Measurements from ENCODE around the gene TMEM140. TPM values are rescaled to one million over a fixed set of nuclear protein-coding genes. Genes with fewer than 3 reads are reported as not detected.

TMEM140 gene
- total RNA-seq, 1 donor from 2014 or later = not detected

- no peak overlapping the region for H3K4me3 Mint-ChIP-seq (ENCODE audit: unreplicated experiment)
- DNase-seq (ENCODE audit: extremely low spot score, unreplicated experiment) = no peak
- no peak for TF ChIP-seq CTCF (IDR thresholded peaks at IDR 0.05)
- H3K27me3 Mint-ChIP-seq (ENCODE audit: unreplicated experiment) = peaks cover 11% of the 10 kb centered on the region
- H3K36me3 Mint-ChIP-seq (ENCODE audit: unreplicated experiment) = peaks cover 1% of the 10 kb centered on the region
- H3K9me3 Mint-ChIP-seq (ENCODE audit: unreplicated experiment) = peaks cover 32% of the 10 kb centered on the region
- no peak overlapping the region for H3K27ac Mint-ChIP-seq (ENCODE audit: unreplicated experiment)
- peaks cover 5% of the 10 kb centered on the region for H3K4me1 Mint-ChIP-seq (ENCODE audit: unreplicated experiment)
Measured at GRCh38 chr7:135151132-135151531, 3.3 kb downstream of the TMEM140 start.

DNA sequence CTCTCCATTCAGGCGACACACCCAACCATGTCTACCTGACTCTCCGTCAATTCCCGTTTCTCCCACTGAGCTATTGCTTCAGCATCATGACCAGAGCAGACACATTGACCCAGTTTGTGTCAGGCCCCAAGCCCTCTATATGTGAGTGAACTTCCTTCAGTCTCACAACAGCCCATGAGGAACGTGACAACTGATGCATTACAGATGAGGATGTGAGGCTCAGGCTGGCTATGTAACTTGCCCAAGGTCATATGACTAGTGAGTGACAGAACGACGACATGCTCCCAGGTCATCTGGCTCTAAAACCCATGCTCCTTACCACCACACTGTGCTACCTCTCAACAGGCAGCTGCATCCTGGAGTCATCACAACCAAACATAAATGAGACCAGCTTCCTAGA is 3.7 kb downstream of the TMEM140 start:
- TF ChIP-seq CTCF (IDR thresholded peaks at IDR 0.05) = no peak
- Mint-ChIP-seq H3K36me3 (ENCODE audit: unreplicated experiment) (peaks cover 5% of the 10 kb centered on the region), H3K4me1 (ENCODE audit: unreplicated experiment) (peaks cover 5% of the 10 kb centered on the region), H3K27ac (ENCODE audit: unreplicated experiment) (no peak overlapping the region), H3K9me3 (ENCODE audit: unreplicated experiment) (peaks cover 36% of the 10 kb centered on the region), H3K4me3 (ENCODE audit: unreplicated experiment) (no peak overlapping the region), H3K27me3 (ENCODE audit: unreplicated experiment) (peaks cover 11% of the 10 kb centered on the region)
- DNase-seq (ENCODE audit: extremely low spot score, unreplicated experiment) = no peak

DNA sequence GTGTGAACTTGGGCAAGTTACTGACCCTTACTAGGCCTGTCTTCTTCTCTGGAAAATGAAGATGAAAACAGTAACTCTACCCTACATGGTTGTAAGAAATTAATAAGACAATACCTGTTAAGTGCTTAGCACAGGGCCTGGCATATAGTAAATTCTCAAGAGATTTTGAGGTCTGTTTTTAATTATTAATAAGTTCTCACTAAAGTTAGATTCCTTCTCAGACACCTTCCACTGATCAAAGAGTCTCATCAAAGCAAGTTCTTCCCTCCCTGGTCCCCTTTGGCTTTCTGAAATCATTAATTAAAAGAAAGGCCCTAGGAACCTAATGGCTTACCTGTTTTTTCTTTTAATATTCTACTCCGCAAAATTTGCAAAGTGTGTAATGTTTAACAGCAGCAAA is 4.6 kb downstream of the TMEM140 start:
- H3K9me3 Mint-ChIP-seq (ENCODE audit: unreplicated experiment) = peaks cover 42% of the 10 kb centered on the region

GRCh38 chr7:135154734-135155133 is 6.9 kb downstream of the TMEM140 start:
- H3K36me3 Mint-ChIP-seq (ENCODE audit: unreplicated experiment) = peaks cover 8% of the 10 kb centered on the region
- no peak overlapping the region for H3K27ac Mint-ChIP-seq (ENCODE audit: unreplicated experiment)
- H3K4me3 Mint-ChIP-seq (ENCODE audit: unreplicated experiment) = no peak overlapping the region
- TF ChIP-seq CTCF (IDR thresholded peaks at IDR 0.05) = no peak
- peaks cover 6% of the 10 kb centered on the region for H3K4me1 Mint-ChIP-seq (ENCODE audit: unreplicated experiment)
- peaks cover 42% of the 10 kb centered on the region for H3K9me3 Mint-ChIP-seq (ENCODE audit: unreplicated experiment)
- DNase-seq (ENCODE audit: extremely low spot score, unreplicated experiment) = no peak
- peaks cover 11% of the 10 kb centered on the region for H3K27me3 Mint-ChIP-seq (ENCODE audit: unreplicated experiment)

More for the DNA sequence above, 4.6 kb downstream of the TMEM140 start:
- Mint-ChIP-seq H3K27me3 (ENCODE audit: unreplicated experiment) (peaks cover 11% of the 10 kb centered on the region), H3K27ac (ENCODE audit: unreplicated experiment) (no peak overlapping the region), H3K36me3 (ENCODE audit: unreplicated experiment) (peaks cover 8% of the 10 kb centered on the region), H3K4me1 (ENCODE audit: unreplicated experiment) (peaks cover 5% of the 10 kb centered on the region), H3K4me3 (ENCODE audit: unreplicated experiment) (no peak overlapping the region)
- no peak for TF ChIP-seq CTCF (IDR thresholded peaks at IDR 0.05)
- no peak for DNase-seq (ENCODE audit: extremely low spot score, unreplicated experiment)

- Mint-ChIP-seq H3K9me3 (ENCODE audit: unreplicated experiment) (peaks cover 42% of the 10 kb centered on the region), H3K27ac (ENCODE audit: unreplicated experiment) (no peak overlapping the region), H3K27me3 (ENCODE audit: unreplicated experiment) (peaks cover 11% of the 10 kb centered on the region), H3K4me3 (ENCODE audit: unreplicated experiment) (no peak overlapping the region), H3K36me3 (ENCODE audit: unreplicated experiment) (peaks cover 8% of the 10 kb centered on the region), H3K4me1 (ENCODE audit: unreplicated experiment) (peaks cover 21% of the 10 kb centered on the region)
- no peak for TF ChIP-seq CTCF (IDR thresholded peaks at IDR 0.05)
- DNase-seq (ENCODE audit: extremely low spot score, unreplicated experiment) = no peak
Measured at GRCh38 chr7:135156290-135156689, 8.4 kb downstream of the TMEM140 start.

Data from osteocyte (in vitro differentiated cells).